Neural cell (in vitro differentiated cells): ENCODE data around the gene SOX5.

ENCODE experiments used
- CTCF ChIP-seq: fragments of 450-650 bp; IDR thresholded peaks from 2 replicates; pipeline ENCODE4 v1.5.1; 2014; ENCODE audit warnings: antibody characterized with exemption, mild to moderate bottlenecking, moderate library complexity; ENCODE audit not compliant: poor library complexity, severe bottlenecking
- EZH2 ChIP-seq: fragments of 200-600, 300-800 bp; shearing (Covaris generic), sonication (generic); IDR thresholded peaks from 2 replicates; pipeline ENCODE4 v1.6.1; 2014; ENCODE audit warnings: antibody characterized with exemption, low read length, borderline replicate concordance, mild to moderate bottlenecking; ENCODE audit not compliant: insufficient read depth, poor library complexity, severe bottlenecking
- POLR2AphosphoS5 ChIP-seq: IDR thresholded peaks from 2 replicates; pipeline ENCODE4 v1.6.1; 2012
- RAD21 ChIP-seq: fragments of 450-650 bp; conservative IDR thresholded peaks from 2 replicates; pipeline ENCODE4 v1.6.1; 2014; ENCODE audit warnings: antibody characterized with exemption, mild to moderate bottlenecking, moderate library complexity
- REST ChIP-seq: IDR thresholded peaks from 2 replicates; pipeline ENCODE4 v1.6.1; 2012; ENCODE audit warnings: borderline replicate concordance
- SMC3 ChIP-seq: fragments of 450-650 bp; conservative IDR thresholded peaks from 2 replicates; pipeline ENCODE4 v1.6.1; 2014; ENCODE audit warnings: antibody characterized with exemption, mild to moderate bottlenecking, moderate library complexity; ENCODE audit not compliant: poor library complexity

GRCh38 chr12:23542187-23542586, 407.3 kb downstream of the SOX5 start:
- no peak for TF ChIP-seq EZH2
- no peak for TF ChIP-seq CTCF
- TF ChIP-seq POLR2AphosphoS5 = no peak
- no peak for TF ChIP-seq REST
- TF ChIP-seq RAD21 = no peak
- no peak for TF ChIP-seq SMC3
